SK-N-SH treated with all-trans-retinoic acid at 6 μM for 48 hours (cell line): Measurements from ENCODE around the gene SLAMF1.

ENCODE experiments used
- CSRNP3 ChIP-seq: fragments of 250-450 bp; sonication (Bioruptor Pico); IDR thresholded peaks from 2 replicates; pipeline ENCODE4 v1.5.1; 2021; ENCODE audit warnings: mild to moderate bottlenecking, moderate library complexity
- PATZ1 ChIP-seq: fragments of 250-450 bp; sonication (Bioruptor Pico); IDR thresholded peaks from 2 replicates; pipeline ENCODE4 v1.8.0; 2020; ENCODE audit warnings: mild to moderate bottlenecking, moderate library complexity, borderline replicate concordance
- SNAI2 ChIP-seq: fragments of 250-450 bp; sonication (Bioruptor Pico); IDR thresholded peaks from 2 replicates; pipeline ENCODE4 v1.5.0; 2020; ENCODE audit warnings: mild to moderate bottlenecking, moderate library complexity
- TOX ChIP-seq: fragments of 250-450 bp; sonication (Bioruptor Pico); IDR thresholded peaks from 2 replicates; pipeline ENCODE4 v1.8.0; 2021; ENCODE audit warnings: mild to moderate bottlenecking, moderate library complexity, borderline replicate concordance
- ZFP3 ChIP-seq: fragments of 250-450 bp; sonication (Bioruptor Pico); IDR thresholded peaks from 2 replicates; pipeline ENCODE4 v1.5.0; 2020; ENCODE audit warnings: mild to moderate bottlenecking, moderate library complexity
- ZFP30 ChIP-seq: fragments of 450-650 bp; formaldehyde crosslinking; IDR thresholded peaks from 2 replicates; pipeline ENCODE4 v1.5.0; 2022; ENCODE audit warnings: mild to moderate bottlenecking, moderate library complexity
- ZNF565 ChIP-seq: fragments of 450-650 bp; formaldehyde crosslinking; conservative IDR thresholded peaks from 2 replicates; pipeline ENCODE4 v1.5.0; 2020; ENCODE audit warnings: low read depth, mild to moderate bottlenecking, moderate library complexity

DNA sequence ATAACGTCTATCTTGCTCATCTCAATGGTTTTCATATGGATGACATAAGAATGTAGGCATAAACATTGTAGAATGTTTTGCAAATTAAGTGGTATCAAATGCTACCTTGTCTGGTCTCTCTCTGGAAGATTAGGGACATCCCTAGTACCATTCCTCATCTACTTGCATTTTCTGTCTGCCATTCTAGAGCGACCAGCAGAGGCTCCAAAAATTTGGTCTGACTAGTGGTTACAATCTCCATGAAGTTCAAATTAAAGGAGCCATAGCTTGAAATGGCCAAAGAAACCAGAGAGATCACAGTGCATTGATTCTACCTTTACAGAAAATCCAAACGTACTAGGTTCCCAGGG is 68.7 kb downstream of the SLAMF1 start:
- TF ChIP-seq PATZ1 (CRISPR knock-in tag) (no peak), CSRNP3 (no peak), ZFP3 (no peak), SNAI2 (CRISPR knock-in tag) (no peak), ZFP30 (CRISPR knock-in tag) (no peak), ZNF565 (CRISPR knock-in tag) (no peak), TOX (CRISPR knock-in tag) (no peak)
